Head of caudate nucleus (tissue), 42 donors: ENCODE results near the gene MPDZ.

ENCODE experiments used
- DNase-seq, 42 donors: peaks; one replicate each; pipeline versions ENCODE4 v3.0.0 to v3.0.0-alpha.2; 2020 to 2021; ENCODE audit warnings: mixed read lengths in 7 of 42
- intact Hi-C: fragments of 100-400 bp; cut with DNase I; formaldehyde crosslinking; loops from one replicate; pipeline ENCODE4 v1.15.0; 2022

Gene MPDZ

DNA sequence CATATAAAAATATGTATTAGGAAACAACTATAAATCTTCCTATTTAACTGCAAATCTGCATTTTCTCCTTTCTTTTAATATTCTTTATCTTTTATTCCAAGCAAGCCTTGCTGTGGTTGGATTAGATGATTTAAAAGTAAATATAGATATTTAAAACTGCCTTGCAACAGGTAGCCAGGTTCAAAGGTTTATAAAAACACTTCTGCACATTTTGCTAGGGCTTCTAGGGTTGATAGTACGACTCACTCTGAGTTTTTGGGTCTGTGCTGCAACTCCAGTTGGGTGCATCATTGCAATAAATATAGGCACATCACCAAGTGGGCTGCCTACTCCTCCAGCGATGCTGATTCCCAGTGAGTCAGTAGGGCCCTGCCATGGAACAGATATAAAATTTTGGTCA is 167.7 kb downstream of the MPDZ start:
- no peak for DNase-seq
- intact Hi-C loops = no loop called here

DNA sequence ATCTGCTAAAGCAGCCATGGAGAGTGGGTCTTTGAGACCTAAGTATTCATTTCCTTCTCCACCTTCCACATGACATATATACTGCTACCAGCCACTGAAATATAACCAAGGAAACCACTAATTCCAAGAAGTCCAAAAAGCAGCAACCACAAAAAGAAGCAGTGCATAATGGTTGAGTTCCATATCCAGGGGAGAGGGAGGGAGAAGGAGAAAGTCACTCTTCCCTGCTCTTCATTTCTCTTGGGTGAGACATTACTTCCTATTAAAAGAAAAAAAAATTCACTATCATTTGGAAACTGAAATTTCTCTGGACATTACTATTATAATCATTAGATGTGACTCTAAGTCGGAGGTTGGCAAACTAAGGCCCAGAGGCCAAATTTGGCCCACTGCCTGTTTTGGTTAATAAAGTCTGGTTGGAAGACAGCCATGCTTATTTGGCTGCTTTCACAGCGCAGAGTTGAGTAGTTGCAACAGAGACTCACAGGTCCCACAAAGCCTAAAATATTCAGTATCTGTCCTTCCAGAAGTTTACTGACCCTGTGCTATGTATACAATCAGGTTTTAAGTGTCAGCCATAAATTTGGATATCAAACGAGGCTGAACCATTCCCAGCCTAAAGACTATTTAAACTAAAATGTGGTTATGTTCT is 168.6 kb downstream of the MPDZ start:
- peak in 28 of 42 donors; percentile 4 to 74 (median 32) for DNase-seq

DNA sequence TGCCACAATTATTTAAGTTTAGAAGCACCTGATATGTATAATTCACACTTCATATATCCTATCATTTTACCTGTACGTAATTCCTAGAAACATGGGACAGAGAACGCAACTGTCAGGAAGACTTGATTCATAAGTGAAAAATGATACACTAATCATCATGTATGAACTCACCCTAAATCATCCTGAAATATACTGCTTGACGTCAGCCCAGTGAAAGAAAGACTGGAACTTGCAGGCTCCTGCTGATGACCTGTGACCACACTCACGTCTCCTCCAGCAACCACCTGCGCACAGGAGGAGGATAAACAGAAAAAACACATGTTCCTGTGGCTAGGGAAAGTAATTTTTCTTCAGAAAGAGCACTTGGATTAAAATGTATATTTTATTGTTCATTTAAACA is 169.7 kb downstream of the MPDZ start:
- no peak for DNase-seq
- intact Hi-C loops = no loop called here

More for the DNA sequence above, 168.6 kb downstream of the MPDZ start:
- intact Hi-C loops = no loop called here

DNA sequence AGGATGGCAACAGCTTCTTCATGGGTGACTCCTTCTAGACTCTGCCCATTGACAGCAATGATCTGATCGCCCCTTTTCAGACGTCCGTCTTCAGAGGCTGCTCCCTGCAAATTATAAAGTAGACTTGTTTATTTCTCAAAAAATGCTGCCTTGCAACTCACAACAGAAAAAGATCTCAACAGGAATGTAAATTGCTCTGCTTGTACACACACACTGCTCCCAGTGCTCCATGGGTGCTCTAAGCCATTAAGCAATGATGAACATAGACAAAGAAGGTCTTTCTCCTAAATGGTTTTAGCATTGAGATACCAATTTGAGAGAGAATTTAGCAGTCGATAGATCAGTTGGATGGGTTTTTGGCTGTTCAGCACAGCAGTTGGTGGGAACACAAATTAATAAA is 172.5 kb downstream of the MPDZ start:
- intact Hi-C loops = no loop called here
- DNase-seq = no peak

DNA sequence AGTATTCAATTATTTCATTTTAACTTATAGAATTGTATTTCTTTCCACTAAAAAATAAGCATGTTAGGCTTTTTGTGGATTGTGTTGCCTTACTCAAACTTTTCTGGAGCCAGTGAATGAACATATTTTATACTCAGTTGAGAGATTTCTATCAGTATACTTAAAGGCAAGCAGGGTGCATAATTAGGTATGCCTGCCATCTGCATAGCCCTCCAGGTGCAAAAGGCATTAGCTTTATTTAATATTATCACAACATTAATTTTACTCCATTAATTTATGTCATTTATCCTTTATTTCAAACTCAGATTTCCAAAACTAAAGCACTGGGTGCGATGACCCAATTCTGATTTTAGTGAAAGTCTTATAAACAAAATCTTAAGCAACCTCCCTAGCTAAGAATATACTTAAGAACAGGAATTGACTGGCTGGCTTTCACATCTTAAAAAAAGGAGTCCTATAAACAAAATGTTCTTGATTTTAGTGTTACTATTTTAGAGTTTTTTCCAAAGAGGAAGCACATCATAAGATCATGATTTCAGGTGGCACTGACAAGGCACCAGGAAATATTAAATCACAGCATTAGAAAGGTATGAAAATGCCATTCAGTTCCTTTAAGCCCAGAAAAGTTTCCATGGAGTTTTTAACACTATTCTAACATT is 178.4 kb downstream of the MPDZ start:
- intact Hi-C loops = no loop called here
- DNase-seq = no peak

GRCh38 chr9:13095056-13095455 is 184.4 kb downstream of the MPDZ start:
- intact Hi-C loops = no loop called here
- DNase-seq = no peak

- DNase-seq = no peak
- intact Hi-C loops = no loop called here
These were observed 188.9 kb downstream of the MPDZ start for GRCh38 chr9:13090628-13091027.

GRCh38 chr9:13089666-13090065 is 189.8 kb downstream of the MPDZ start:
- intact Hi-C loops = loop anchor here (5.0 kb wide), 2 partner anchors 57 to 367 kb away; no protein-coding TSS in a partner anchor
- no peak for DNase-seq

DNA sequence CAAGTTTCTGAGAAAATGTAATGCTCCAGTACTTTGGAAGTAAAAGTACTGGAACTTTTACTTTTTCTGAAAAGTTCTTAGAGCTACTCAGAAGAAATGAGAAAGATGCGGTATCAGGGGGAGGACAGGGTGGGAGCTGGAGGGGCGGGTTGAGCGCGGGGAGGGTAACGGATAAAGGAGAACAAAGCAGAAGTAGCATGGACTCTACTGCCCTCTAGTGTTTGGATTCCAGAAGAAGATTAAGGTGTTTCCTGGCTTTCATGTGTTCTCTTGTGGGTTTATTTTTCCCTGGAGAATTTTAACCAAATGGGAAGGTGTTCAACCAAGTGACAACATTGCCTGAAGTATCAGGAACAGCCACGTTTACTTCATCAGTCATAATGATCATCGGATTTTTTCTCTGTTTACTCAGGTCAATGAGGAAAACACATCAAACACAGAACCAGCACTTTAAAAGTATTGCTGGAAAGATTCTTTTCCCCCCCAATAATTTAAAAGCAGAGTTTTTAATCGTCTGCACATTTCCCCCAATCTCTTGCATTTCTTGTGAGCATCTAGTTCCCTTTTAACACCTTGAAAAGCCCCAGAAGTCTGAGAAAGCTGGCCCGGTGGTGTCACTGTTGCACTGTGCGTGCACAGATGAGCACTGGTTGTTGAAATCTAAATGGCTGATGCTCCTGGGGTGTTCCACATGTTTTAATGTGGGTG is 190.6 kb downstream of the MPDZ start:
- peak in 40 of 42 donors; percentile 6 to 69 (median 44) for DNase-seq
- intact Hi-C loops = loop anchor here (5.0 kb wide), 2 partner anchors 57 to 367 kb away; no protein-coding TSS in a partner anchor

DNA sequence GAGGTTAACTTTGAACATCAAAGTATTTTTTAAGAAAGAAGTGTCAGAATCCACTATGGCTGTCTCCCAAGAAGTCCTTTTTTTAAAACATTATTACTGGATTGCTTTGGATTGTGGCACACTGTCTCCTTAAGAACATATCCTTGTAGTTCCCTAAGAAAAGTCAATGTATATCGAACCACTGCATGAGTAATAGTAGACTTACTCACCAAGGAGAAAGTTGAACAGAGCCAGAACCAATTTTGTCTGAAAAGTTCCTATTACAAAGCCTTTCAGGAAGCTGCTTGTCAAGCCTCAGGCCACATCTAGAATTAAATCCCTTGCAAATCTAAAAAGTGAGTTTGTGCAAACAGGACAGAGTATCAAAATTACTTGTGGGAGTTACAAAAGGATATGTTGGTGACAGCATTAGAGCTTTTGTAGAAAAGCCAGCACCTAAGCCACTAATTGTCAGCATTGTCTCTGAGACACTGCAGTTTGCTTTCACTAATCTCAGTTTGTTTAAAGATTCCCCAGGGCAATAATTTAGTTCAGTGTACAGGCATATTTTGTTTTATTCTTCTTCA is 195.4 kb downstream of the MPDZ start:
- intact Hi-C loops = no loop called here
- no peak for DNase-seq

GRCh38 chr9:13083366-13083765 is 196.1 kb downstream of the MPDZ start:
- intact Hi-C loops = no loop called here
- no peak for DNase-seq

- intact Hi-C loops = no loop called here
These were observed 196.7 kb downstream of the MPDZ start for GRCh38 chr9:13082796-13083195.

GRCh38 chr9:13078164-13078563 is 201.3 kb downstream of the MPDZ start:
- intact Hi-C loops = no loop called here
- DNase-seq = no peak

More at GRCh38 chr9:13082796-13083195, 196.7 kb downstream of the MPDZ start:
- DNase-seq = no peak

GRCh38 chr9:13076616-13077015 is 202.9 kb downstream of the MPDZ start:
- DNase-seq = no peak
- intact Hi-C loops = no loop called here

DNA sequence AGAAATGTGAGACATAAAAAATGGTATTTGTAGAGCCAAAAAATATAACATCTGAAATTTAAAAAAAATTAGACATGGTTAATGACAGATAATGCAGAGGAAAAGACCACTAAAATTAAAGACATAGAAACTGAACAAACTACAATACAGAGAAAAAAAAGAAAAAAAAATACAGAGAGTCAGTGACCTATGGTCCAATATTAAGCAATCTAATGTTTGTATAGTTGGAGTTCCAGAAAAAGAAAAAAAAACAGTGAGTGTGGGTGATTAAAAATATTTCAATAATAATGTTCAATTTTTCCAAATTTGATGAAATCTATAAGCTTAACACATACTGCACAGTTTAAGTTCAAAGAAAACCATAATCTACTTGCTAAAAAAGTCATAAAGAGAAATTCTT is 207.6 kb downstream of the MPDZ start:
- intact Hi-C loops = no loop called here
- DNase-seq = no peak

GRCh38 chr9:13070612-13071595 is 208.6 kb downstream of the MPDZ start:
- intact Hi-C loops = no loop called here
- no peak for DNase-seq

DNA sequence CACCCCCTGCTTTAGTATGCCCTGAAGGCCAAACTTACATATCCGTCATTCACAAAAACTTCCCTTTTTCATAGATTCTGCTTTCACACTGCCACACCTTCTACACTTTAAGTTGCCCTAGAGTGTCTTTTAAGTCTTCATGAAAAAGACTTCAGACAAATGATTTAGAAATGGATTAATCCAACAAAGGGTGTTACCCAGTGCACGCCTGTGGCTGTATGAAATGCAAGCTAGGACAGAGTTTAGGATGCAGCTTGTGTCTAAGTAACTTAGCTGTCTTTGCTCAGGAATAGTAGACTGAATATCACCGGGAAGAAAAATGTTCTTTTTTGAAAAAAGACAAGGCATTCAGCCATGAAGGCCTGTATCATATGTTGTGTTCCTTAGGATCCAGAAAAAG is 210.0 kb downstream of the MPDZ start:
- intact Hi-C loops = no loop called here
- no peak for DNase-seq

DNA sequence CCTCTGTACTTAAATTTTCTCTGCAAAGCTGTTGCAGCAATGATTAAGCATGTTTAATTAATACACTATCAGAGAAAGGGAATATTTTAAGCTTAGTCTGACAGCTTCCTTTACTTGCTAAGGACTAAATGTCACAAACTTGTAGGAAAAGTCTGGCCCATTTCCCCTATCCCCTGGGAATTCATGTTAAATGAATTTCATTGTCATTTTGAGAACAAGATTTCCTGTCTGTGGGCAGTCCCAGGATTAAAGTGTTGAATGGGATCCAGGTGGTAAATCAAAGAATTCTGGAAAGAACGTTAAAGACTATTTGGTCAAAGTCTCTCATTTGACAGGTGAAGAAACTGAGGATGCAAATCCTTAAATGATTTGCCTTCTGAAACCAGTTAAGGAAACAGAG is 214.8 kb downstream of the MPDZ start:
- no peak for DNase-seq
- intact Hi-C loops = no loop called here
